ENCODE results near the gene GMDS. TPM values are rescaled to one million over a fixed set of nuclear protein-coding genes. Genes with fewer than 3 reads are reported as not detected.

GMDS gene
- total and polyA plus RNA-seq, 2 of the 8 experiments (the other 6 are each of a cell fraction or from before 2014, with no cell fraction given), result 16.8 to 50.0 TPM

GRCh38 chr6:1724124-1724523, 521.3 kb downstream of the GMDS start:
- ChIA-PET POLR2A (ENCODE audit: partially characterized antibody) (interaction anchor here (0.9 to 1.8 kb wide), 2 partner anchors 9 to 20 kb away, joined by 3 to 5 read pairs; no protein-coding TSS in a partner anchor), CTCF (ENCODE audit: partially characterized antibody) (interaction anchor here (1.3 kb wide), 1 partner anchor 9 kb away, joined by 3 read pairs; no protein-coding TSS in a partner anchor)
- H3K36me3 ChIP-seq (ENCODE audit: control insufficient read depth in 2 of 4, insufficient read depth in 4 of 4, low read length in 3 of 4), result no peaks in the 10 kb centered on the region
- no peak overlapping the region for H2BK12ac ChIP-seq (ENCODE audit: low read depth, low read length)
- H3K27ac ChIP-seq (ENCODE audit: low read depth, low read length), result no peak overlapping the region
- no peak overlapping the region for H3K4me2 ChIP-seq (ENCODE audit: insufficient read depth in 1 of 2, low read depth in 2 of 2, low read length in 2 of 2)
- H3K18ac ChIP-seq (ENCODE audit: extremely low read depth, low read length), result no peak overlapping the region
- no peaks in the 10 kb centered on the region for H3K79me2 ChIP-seq (ENCODE audit: control insufficient read depth in 1 of 2, insufficient read depth in 2 of 2, low read length in 2 of 2)
- no peak overlapping the region for H4K91ac ChIP-seq (replicated peaks; ENCODE audit: insufficient read length, low read length)
- no peak overlapping the region for H2AK5ac ChIP-seq (ENCODE audit: low read depth, low read length)
- peak in 1 of 2 experiments; percentile 38 for DNase-seq (ENCODE audit: low read depth in 1 of 2, low spot score in 2 of 2)
- 83% methylated on average over 9 of the region's 9 CpGs; no CpG with 5 or more reads in 1 of the 2 experiments for WGBS, 2 experiments (ENCODE audit: extremely low coverage in 1 of 2, insufficient coverage in 1 of 2, insufficient read length in 1 of 2, insufficient replicate concordance in 2 of 2, low coverage in 1 of 2, low lambda C conversion rate in 2 of 2, missing lambda C conversion rate in 1 of 2)
- no peaks in the 10 kb centered on the region; the same call in 1 of the 2 replicates for H3K79me1 ChIP-seq (ENCODE audit: low read depth, low read length)
- H4K20me1 ChIP-seq (replicated peaks in 1 of 2; ENCODE audit: control insufficient read depth in 1 of 2, insufficient read depth in 2 of 2, low read length in 2 of 2), result no peaks in the 10 kb centered on the region
- no peak for FAIRE-seq
- no peak overlapping the region for H3K23ac ChIP-seq (ENCODE audit: insufficient read length)
- H3K9ac ChIP-seq (replicated peaks in 1 of 4; ENCODE audit: extremely low read depth in 1 of 4, low read depth in 3 of 4, low read length in 3 of 4), result no peak overlapping the region
- H3K4ac ChIP-seq (replicated peaks; ENCODE audit: insufficient read length, low read depth, low read length), result no peak overlapping the region
- H2BK5ac ChIP-seq (ENCODE audit: low read depth, low read length), result no peak overlapping the region
- no peak overlapping the region for H4K5ac ChIP-seq (ENCODE audit: insufficient read length, low read depth, low read length)
- no peaks in the 10 kb centered on the region; the same call in 1 of the 2 replicates for H3K23me2 ChIP-seq (ENCODE audit: low read depth, low read length)
- H2BK15ac ChIP-seq (ENCODE audit: low read length), result no peak overlapping the region
- H2AFZ ChIP-seq (ENCODE audit: low read length), result no peak overlapping the region
- H3K4me1 ChIP-seq (replicated peaks in 1 of 4; ENCODE audit: control insufficient read depth in 3 of 4, insufficient read depth in 4 of 4, low read length in 3 of 4), result peaks cover 1 to 7% (median 5%) of the 10 kb centered on the region in 4 experiments
- no peaks in the 10 kb centered on the region for H3K9me3 ChIP-seq (ENCODE audit: insufficient read depth in 2 of 2, low read depth in 1 of 2, low read length in 1 of 2)
- no peak overlapping the region for H3K14ac ChIP-seq (ENCODE audit: insufficient read length)
- H3K56ac ChIP-seq (replicated peaks; ENCODE audit: insufficient read length, low read depth, low read length), result no peak overlapping the region
- no peak overlapping the region for H2BK20ac ChIP-seq (ENCODE audit: low read length)
- H2BK120ac ChIP-seq (replicated peaks; ENCODE audit: low read depth, low read length), result no peak overlapping the region
- no peaks in the 10 kb centered on the region for H3K27me3 ChIP-seq (replicated peaks in 1 of 4; ENCODE audit: control insufficient read depth in 3 of 4, extremely low read depth in 1 of 4, insufficient read depth in 3 of 4, low read length in 3 of 4)
- H3K4me3 ChIP-seq (ENCODE audit: extremely low read depth in 1 of 4, insufficient read depth in 2 of 4, low read depth in 3 of 4, low read length in 4 of 4), result no peak overlapping the region
- H4K8ac ChIP-seq (ENCODE audit: extremely low read depth, insufficient read depth, low read length), result no peak overlapping the region
- TF ChIP-seq CHD2 (IDR thresholded peaks at IDR 0.05; ENCODE audit: low read length), result no peak
- no peak for TF ChIP-seq USF2 (IDR thresholded peaks at IDR 0.05; ENCODE audit: low read length)
- TF ChIP-seq TAF7 (optimal IDR thresholded peaks at IDR 0.05; ENCODE audit: borderline replicate concordance, low read depth, low read length), result no peak
- no peak for TF ChIP-seq EGR1 (IDR thresholded peaks at IDR 0.05; ENCODE audit: borderline replicate concordance, low read depth, low read length)
- TF ChIP-seq TBP (IDR thresholded peaks at IDR 0.05; ENCODE audit: low read depth, low read length), result no peak
- no peak for TF ChIP-seq TAF1 (IDR thresholded peaks at IDR 0.05; ENCODE audit: low read depth, low read length)
- TF ChIP-seq MAX (IDR thresholded peaks at IDR 0.05), result no peak
- TF ChIP-seq SIRT6 (IDR thresholded peaks at IDR 0.05; ENCODE audit: low read length), result no peak
- TF ChIP-seq RFX5 (IDR thresholded peaks at IDR 0.05; ENCODE audit: borderline replicate concordance, low read depth, low read length), result no peak
- no peak for TF ChIP-seq RNF2 (IDR thresholded peaks at IDR 0.05; ENCODE audit: borderline replicate concordance, low read depth, low read length, missing control alignments, poor library complexity, severe bottlenecking)
- no peak for TF ChIP-seq MAFK (IDR thresholded peaks at IDR 0.05; ENCODE audit: low read depth, low read length)
- no peak for TF ChIP-seq RAD21 (IDR thresholded peaks at IDR 0.05 in 1 of 2, conservative IDR thresholded peaks at IDR 0.05 in 1 of 2; ENCODE audit: low read depth in 2 of 2, low read length in 2 of 2)
